Esophagus squamous epithelium (tissue), 4 donors: ENCODE measurements around the gene MCM3.

ENCODE experiments used
- CTCF ChIP-seq, 6 experiments: fragments of 450-650 bp in 4 of 6; fragments of 200-600 bp in 2 of 6; sonication (generic) in 2 of 6; IDR thresholded peaks; one replicate each; pipeline ENCODE4 v1.5.1; 2016 to 2019; ENCODE audit warnings: antibody characterized with exemption in 6 of 6, mild to moderate bottlenecking in 4 of 6, moderate library complexity in 4 of 6
- POLR2A ChIP-seq, 4 donors: fragments of 450-650 bp; IDR thresholded peaks; one replicate each; pipeline ENCODE4 v1.6.1; 2017; ENCODE audit warnings: antibody characterized with exemption in 4 of 4, mild to moderate bottlenecking in 4 of 4, moderate library complexity in 3 of 4

DNA sequence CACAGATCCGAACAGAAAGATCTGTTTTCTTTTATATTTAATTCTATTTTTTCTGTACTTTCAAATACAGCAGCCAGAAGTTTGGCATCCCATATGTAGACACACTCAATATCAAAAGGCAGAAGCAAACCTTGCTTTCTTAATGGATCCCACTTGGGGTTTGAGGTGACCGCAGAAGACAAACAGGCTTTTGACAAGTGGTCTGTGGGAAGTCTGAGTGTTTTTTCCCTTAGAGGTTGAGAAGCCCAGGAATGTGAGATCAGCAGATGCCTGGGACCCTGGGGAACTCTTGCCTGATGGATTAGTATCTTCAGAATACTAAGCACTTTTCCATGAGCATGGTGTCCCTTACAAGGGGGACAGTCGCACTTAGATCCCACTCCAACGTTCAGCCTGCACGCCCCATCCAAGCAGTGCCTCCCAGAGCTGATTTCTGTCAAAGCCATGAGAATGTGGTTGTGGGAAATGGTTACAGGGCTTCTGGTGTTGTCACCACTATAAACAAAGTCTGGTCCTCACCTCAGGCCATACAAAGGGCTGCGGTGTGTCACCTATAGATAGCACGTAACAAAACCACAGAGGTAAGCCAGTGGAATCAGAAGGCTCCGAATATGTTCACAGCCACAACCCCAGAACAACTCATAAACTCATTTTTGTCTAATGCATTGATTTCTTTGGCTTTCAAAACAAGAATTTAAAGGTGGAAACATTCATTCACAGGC lies 53.0 kb downstream of the MCM3 start:
- TF ChIP-seq CTCF (IDR thresholded peaks at IDR 0.05) (no peak), POLR2A (IDR thresholded peaks at IDR 0.05) (no peak)
